H1 (cell line): Measurements from ENCODE around the gene CPD. TPM values are rescaled to one million over a fixed set of nuclear protein-coding genes. Genes with fewer than 3 reads are reported as not detected.

Experiments
- CTCF ChIA-PET: fragments of 300-600 bp; sonication (Branson Sonifier 250); formaldehyde crosslinking; loops from one replicate; lab custom pipeline; 2021; ENCODE audit not compliant: partially characterized antibody; lab: Charles Lee
- POLR2A ChIA-PET: fragments of 300-600 bp; sonication (Branson Sonifier 250); formaldehyde crosslinking; loops from one replicate; lab custom pipeline; 2021; ENCODE audit warnings: inconsistent platforms; ENCODE audit not compliant: partially characterized antibody; lab: Charles Lee
- DNase-seq, 2 experiments: peaks; one replicate each; pipeline versions ENCODE4 v3.0.0 to v3.0.0-alpha.2; 2010 to 2022; ENCODE audit warnings: low spot score in 2 of 2, low read depth in 1 of 2, mixed read lengths in 1 of 2
- FAIRE-seq: peaks from 2 replicates; lab custom pipeline; 2011; peaks lifted over from hg19 to GRCh38; lab: Jason Lieb, UNC
- H2AFZ ChIP-seq: 2 replicates; pipeline ENCODE4 v1.8.1; 2012; ENCODE audit warnings: low read length, inconsistent platforms
- H2AK5ac ChIP-seq: 2 replicates; pipeline ENCODE4 v1.6.1; 2013; ENCODE audit warnings: low read depth, low read length
- H2BK120ac ChIP-seq: replicated peaks from 2 replicates; pipeline ENCODE3; 2013; ENCODE audit warnings: low read depth, low read length, inconsistent platforms
- H2BK12ac ChIP-seq: 2 replicates; pipeline ENCODE4 v1.6.1; 2013; ENCODE audit warnings: low read depth, low read length
- H2BK15ac ChIP-seq: 2 replicates; pipeline ENCODE4 v1.6.1; 2013; ENCODE audit warnings: low read length
- H2BK20ac ChIP-seq: 2 replicates; pipeline ENCODE4 v1.6.1; 2013; ENCODE audit warnings: low read length
- H2BK5ac ChIP-seq: 2 replicates; pipeline ENCODE4 v1.6.1; 2013; ENCODE audit warnings: low read depth, low read length
- H3K14ac ChIP-seq: 2 replicates; pipeline ENCODE4 v1.6.1; 2013; ENCODE audit warnings: inconsistent platforms; ENCODE audit not compliant: insufficient read length
- H3K18ac ChIP-seq: 2 replicates; pipeline ENCODE4 v1.6.1; 2013; ENCODE audit warnings: low read length; ENCODE audit errors: extremely low read depth
- H3K23ac ChIP-seq: 2 replicates; pipeline ENCODE4 v1.6.1; 2013; ENCODE audit warnings: inconsistent platforms; ENCODE audit not compliant: insufficient read length
- H3K23me2 ChIP-seq: 2 replicates; pipeline ENCODE4 v1.6.1; 2013; ENCODE audit warnings: low read depth, low read length
- H3K27ac ChIP-seq: 2 replicates; pipeline ENCODE4 v1.6.1; 2011; ENCODE audit warnings: low read depth, low read length, inconsistent platforms
- H3K27me3 ChIP-seq, 4 experiments: replicated peaks in 1 of 4; 1 replicate in 1 of 4; 2 replicates in 3 of 4; pipeline versions ENCODE4 v1.6.1 to v1.8.1; 2011 to 2013; ENCODE audit warnings: low read length in 3 of 4, mild to moderate bottlenecking in 3 of 4, inconsistent platforms in 2 of 4, mixed read lengths in 2 of 4, moderate library complexity in 1 of 4; ENCODE audit not compliant: control insufficient read depth in 3 of 4, insufficient read depth in 3 of 4; ENCODE audit errors: extremely low read depth in 1 of 4
- H3K36me3 ChIP-seq, 4 experiments: 2 replicates each; pipeline versions ENCODE4 v1.6.1 to v1.8.1; 2011 to 2013; ENCODE audit warnings: mild to moderate bottlenecking in 4 of 4, low read length in 3 of 4, moderate library complexity in 2 of 4, control low read depth in 1 of 4, inconsistent platforms in 1 of 4; ENCODE audit not compliant: insufficient read depth in 4 of 4, control insufficient read depth in 2 of 4
- H3K4ac ChIP-seq: replicated peaks from 2 replicates; pipeline ENCODE3; 2013; ENCODE audit warnings: low read length, low read depth, mixed read lengths, inconsistent platforms; ENCODE audit not compliant: insufficient read length
- H3K4me1 ChIP-seq, 4 experiments: replicated peaks in 1 of 4; 1 replicate in 1 of 4; 2 replicates in 3 of 4; pipeline versions ENCODE4 v1.6.1 to v1.8.1; 2011 to 2013; ENCODE audit warnings: low read length in 3 of 4, inconsistent platforms in 2 of 4, mixed read lengths in 1 of 4; ENCODE audit not compliant: insufficient read depth in 4 of 4, control insufficient read depth in 3 of 4
- H3K4me2 ChIP-seq, 2 experiments: 2 replicates each; pipeline versions ENCODE4 v1.6.1 to v1.8.1; 2011 to 2013; ENCODE audit warnings: low read depth in 2 of 2, low read length in 2 of 2, control low read depth in 1 of 2, inconsistent platforms in 1 of 2, mild to moderate bottlenecking in 1 of 2; ENCODE audit not compliant: insufficient read depth in 1 of 2
- H3K4me3 ChIP-seq, 4 experiments: fragments of 200-600, 300-600 bp in 1 of 4; sonication (generic), shearing (Covaris generic), sonication (Bioruptor Twin) in 1 of 4; 2 replicates each; pipeline versions ENCODE4 v1.5.1 to v1.8.1; 2011 to 2016; ENCODE audit warnings: low read length in 4 of 4, low read depth in 3 of 4, control low read depth in 2 of 4, inconsistent platforms in 2 of 4, mild to moderate bottlenecking in 2 of 4, mixed read lengths in 1 of 4, moderate library complexity in 1 of 4; ENCODE audit not compliant: insufficient read depth in 2 of 4; ENCODE audit errors: extremely low read depth in 1 of 4
- H3K56ac ChIP-seq: replicated peaks from 2 replicates; pipeline ENCODE3; 2013; ENCODE audit warnings: low read depth, mild to moderate bottlenecking, mixed read lengths, low read length, inconsistent platforms; ENCODE audit not compliant: insufficient read length
- H3K79me1 ChIP-seq: 2 replicates; pipeline ENCODE4 v1.6.1; 2013; ENCODE audit warnings: low read depth, low read length, control low read depth
- H3K79me2 ChIP-seq, 2 experiments: 2 replicates each; pipeline versions ENCODE4 v1.6.1 to v1.8.1; 2012 to 2013; ENCODE audit warnings: low read length in 2 of 2, mild to moderate bottlenecking in 2 of 2, inconsistent platforms in 1 of 2; ENCODE audit not compliant: insufficient read depth in 2 of 2, control insufficient read depth in 1 of 2
- H3K9ac ChIP-seq, 4 experiments: replicated peaks in 1 of 4; 1 replicate in 1 of 4; 2 replicates in 3 of 4; pipeline versions ENCODE4 v1.6.1 to v1.8.1; 2011 to 2013; ENCODE audit warnings: low read depth in 3 of 4, low read length in 3 of 4, control low read depth in 2 of 4, mild to moderate bottlenecking in 2 of 4, moderate library complexity in 2 of 4, inconsistent platforms in 1 of 4; ENCODE audit errors: extremely low read depth in 1 of 4
- H3K9me3 ChIP-seq, 2 experiments: 2 replicates each; pipeline versions ENCODE4 v1.6.1 to v1.8.1; 2012 to 2013; ENCODE audit warnings: mild to moderate bottlenecking in 2 of 2, moderate library complexity in 2 of 2, control low read depth in 1 of 2, inconsistent platforms in 1 of 2, low read depth in 1 of 2, low read length in 1 of 2, mixed read lengths in 1 of 2; ENCODE audit not compliant: insufficient read depth in 2 of 2
- H4K20me1 ChIP-seq, 2 experiments: replicated peaks in 1 of 2; 2 replicates each; pipeline versions ENCODE3 to v1.8.1; 2011 to 2013; ENCODE audit warnings: inconsistent platforms in 2 of 2, low read length in 2 of 2, mild to moderate bottlenecking in 1 of 2; ENCODE audit not compliant: insufficient read depth in 2 of 2, control insufficient read depth in 1 of 2
- H4K5ac ChIP-seq: 2 replicates; pipeline ENCODE4 v1.6.1; 2013; ENCODE audit warnings: low read length, low read depth, mixed read lengths, inconsistent platforms; ENCODE audit not compliant: insufficient read length
- H4K8ac ChIP-seq: 2 replicates; pipeline ENCODE4 v1.8.0; 2013; ENCODE audit warnings: mild to moderate bottlenecking, moderate library complexity, low read length, inconsistent platforms; ENCODE audit not compliant: insufficient read depth; ENCODE audit errors: extremely low read depth
- H4K91ac ChIP-seq: replicated peaks from 2 replicates; pipeline ENCODE3; 2013; ENCODE audit warnings: low read length, mixed read lengths, inconsistent platforms; ENCODE audit not compliant: insufficient read length
- ASH2L ChIP-seq: fragments of 200-600, 300-600 bp; sonication (generic); IDR thresholded peaks from one replicate; pipeline ENCODE4 v1.7.1; 2017; ENCODE audit warnings: low read length
- BRCA1 ChIP-seq: IDR thresholded peaks from 2 replicates; pipeline ENCODE4 v1.6.1; 2012; ENCODE audit warnings: low read depth, low read length, improper control_type of control experiment
- CHD1 ChIP-seq: IDR thresholded peaks from 2 replicates; pipeline ENCODE4 v1.6.1; 2012; ENCODE audit warnings: low read depth, low read length, improper control_type of control experiment
- HDAC6 ChIP-seq: IDR thresholded peaks from one replicate; pipeline ENCODE4 v1.7.1; 2012; ENCODE audit warnings: low read depth, mild to moderate bottlenecking, inconsistent platforms, low read length, moderate library complexity
- JUN ChIP-seq: IDR thresholded peaks from 2 replicates; pipeline ENCODE4 v1.6.1; 2011; ENCODE audit warnings: low read depth, mild to moderate bottlenecking, improper control_type of control experiment, low read length
- MAFK ChIP-seq: IDR thresholded peaks from 2 replicates; pipeline ENCODE4 v1.6.1; 2012; ENCODE audit warnings: low read depth, mild to moderate bottlenecking, improper control_type of control experiment, low read length
- POLR2A ChIP-seq, 2 experiments: IDR thresholded peaks; 1 replicate in 1 of 2; 2 replicates in 1 of 2; pipeline ENCODE4 v1.6.1; 2011; ENCODE audit warnings: low read depth in 2 of 2, low read length in 2 of 2, mild to moderate bottlenecking in 2 of 2; ENCODE audit errors: control extremely low read depth in 1 of 2
- RBBP5 ChIP-seq: IDR thresholded peaks from 2 replicates; pipeline ENCODE4 v1.7.1; 2012; ENCODE audit warnings: low read depth, mild to moderate bottlenecking, inconsistent platforms, low read length, moderate library complexity, borderline replicate concordance
- RXRA ChIP-seq: IDR thresholded peaks from 2 replicates; pipeline ENCODE4 v1.6.1; 2011; ENCODE audit warnings: low read depth, mild to moderate bottlenecking, low read length, moderate library complexity; ENCODE audit not compliant: insufficient read depth
- SUZ12 ChIP-seq: fragments of 200-600 bp; sonication (generic); IDR thresholded peaks from 2 replicates; pipeline ENCODE4 v1.6.1; 2012; ENCODE audit warnings: mild to moderate bottlenecking, inconsistent platforms, low read length, moderate library complexity, mixed read lengths
- TCF12 ChIP-seq: IDR thresholded peaks from 2 replicates; pipeline ENCODE4 v1.6.1; 2011; ENCODE audit warnings: low read depth, mild to moderate bottlenecking, low read length
- ZNF274 ChIP-seq: IDR thresholded peaks from 2 replicates; pipeline ENCODE4 v1.7.0; 2012; ENCODE audit warnings: low read length, borderline replicate concordance; ENCODE audit errors: extremely low read depth
- WGBS, 2 experiments: shearing (Covaris generic) in 1 of 2; methylation state at CpG; one replicate each; pipeline versions ENCODE4 v1.1.6 to v1.1.7; 2013 to 2015; ENCODE audit warnings: low lambda C conversion rate in 2 of 2, mixed read lengths in 2 of 2, inconsistent platforms in 1 of 2, low coverage in 1 of 2, missing lambda C conversion rate in 1 of 2; ENCODE audit not compliant: insufficient replicate concordance in 2 of 2, insufficient coverage in 1 of 2, insufficient read length in 1 of 2; ENCODE audit errors: extremely low coverage in 1 of 2, missing lambda C conversion rate in 1 of 2; 5-methylcytosine and 5-hydroxymethylcytosine counted together
- polyA plus RNA-seq, 7 experiments: library from polyadenylated mRNA; depleted of rRNA in 3 of 7; stranded (reverse) in 5 of 7; unstranded in 2 of 7; fragments of >200 nt in 5 of 7; fragments of 200-250 nt in 2 of 7; gene quantifications; 1 replicate in 5 of 7; 2 replicates in 1 of 7; 4 replicates in 1 of 7; pipeline versions ENCODE4 v1.2.1 to v1.2.3, GENCODE V29; 2011 to 2013; ENCODE audit warnings: missing spikeins in 2 of 7, mixed read lengths in 2 of 7
- total RNA-seq: library from RNA; stranded (reverse); fragmentation: NEBNext Ultra II Directional; extraction: Animal tissue kit (Norgen Biotek cat#: 25700); gene quantifications from 2 replicates; pipeline ENCODE4 v1.2.1, GENCODE V29; 2021

Gene CPD
- total and polyA plus RNA-seq, 2 of the 8 experiments (the other 6 are each of a cell fraction or from before 2014, with no cell fraction given), result 8.6 to 46.2 TPM

- Histone ChIP-seq H3K79me2 (peaks cover 0 to 10% of the 10 kb centered on the region in 2 experiments; a peak in 2 of 4 replicates), H3K9ac (no peak overlapping the region), H3K4ac (no peak overlapping the region), H3K27me3 (peaks cover 5 to 26% (median 20%) of the 10 kb centered on the region in 4 experiments), H3K23ac (no peak overlapping the region), H3K27ac (no peak overlapping the region), H2BK12ac (no peak overlapping the region), H2AFZ (no peak overlapping the region), H2BK5ac (no peak overlapping the region), H3K18ac (no peak overlapping the region), H3K4me3 (no peak overlapping the region), H3K36me3 (no peaks in the 10 kb centered on the region), H2BK15ac (no peak overlapping the region), H4K8ac (no peak overlapping the region), H3K14ac (no peak overlapping the region), H4K91ac (no peak overlapping the region), H3K9me3 (no peaks in the 10 kb centered on the region), H3K4me2 (no peak overlapping the region), H3K56ac (no peak overlapping the region), H3K23me2 (peaks cover 10% of the 10 kb centered on the region), H4K5ac (no peak overlapping the region), H2AK5ac (no peak overlapping the region), H3K79me1 (no peaks in the 10 kb centered on the region), H4K20me1 (peaks cover 6 to 9% of the 10 kb centered on the region in 2 experiments), H3K4me1 (peaks cover 3 to 4% (median 3%) of the 10 kb centered on the region in 4 experiments; a peak in 5 of 7 replicates), H2BK20ac (no peak overlapping the region), H2BK120ac (no peak overlapping the region)
- DNase-seq (no peak), FAIRE-seq (no peak)
- WGBS, 2 experiments, result 91% methylated on average over 1 of the region's 1 CpG; no CpG with 5 or more reads in 1 of the 2 experiments
- ChIA-PET CTCF (interaction anchor here (0.7 to 2.3 kb wide), 4 partner anchors 10 to 51 kb away, joined by 3 to 9 read pairs (median 4); no protein-coding TSS in a partner anchor), POLR2A (no interaction called here)
- TF ChIP-seq RXRA (no peak), RBBP5 (no peak), ZNF274 (no peak), TCF12 (no peak), JUN (no peak), SUZ12 (no peak), ASH2L (no peak), HDAC6 (no peak), MAFK (no peak), BRCA1 (no peak), CHD1 (no peak), POLR2A (IDR thresholded peaks at IDR 0.05; ENCODE audit: control extremely low read depth in 1 of 2, low read depth in 2 of 2, low read length in 2 of 2) (no peak)
Measured at GRCh38 chr17:30375661-30376060, 3.1 kb upstream of the CPD start.
